Keratinocyte (primary cell): ENCODE measurements around the gene SEMA4G. TPM values are rescaled to one million over a fixed set of nuclear protein-coding genes. Genes with fewer than 3 reads are reported as not detected.

Experiments
- DNase-seq: peaks from one replicate; pipeline ENCODE4 v3.0.0-alpha.2; 2011; ENCODE audit warnings: low read depth, missing footprints, low spot score
- FAIRE-seq: peaks from 2 replicates; lab custom pipeline; 2011; peaks lifted over from hg19 to GRCh38; lab: Jason Lieb, UNC
- H2AFZ ChIP-seq: 2 replicates; pipeline ENCODE4 v1.6.0; 2012; ENCODE audit warnings: low read length, control low read depth, inconsistent platforms; ENCODE audit not compliant: control insufficient read depth
- H3K27ac ChIP-seq: 2 replicates; pipeline ENCODE4 v1.5.1; 2011; ENCODE audit warnings: low read length; ENCODE audit not compliant: control insufficient read depth, insufficient read depth
- H3K27me3 ChIP-seq: 3 replicates; pipeline ENCODE4 v1.6.0; 2011; ENCODE audit warnings: low read length; ENCODE audit not compliant: control insufficient read depth, insufficient read depth; ENCODE audit errors: extremely low read depth
- H3K36me3 ChIP-seq, 2 experiments: 2 replicates in 1 of 2; 3 replicates in 1 of 2; pipeline ENCODE4 v1.5.1; 2011; ENCODE audit warnings: low read length in 2 of 2, mild to moderate bottlenecking in 1 of 2; ENCODE audit not compliant: control insufficient read depth in 2 of 2, insufficient read depth in 2 of 2; ENCODE audit errors: extremely low read depth in 1 of 2
- H3K4me1 ChIP-seq: 3 replicates; pipeline ENCODE4 v1.5.1; 2011; ENCODE audit warnings: low read length; ENCODE audit not compliant: control insufficient read depth, insufficient read depth; ENCODE audit errors: extremely low read depth
- H3K4me2 ChIP-seq: 3 replicates; pipeline ENCODE4 v1.6.0; 2011; ENCODE audit warnings: low read depth, low read length; ENCODE audit not compliant: control insufficient read depth, insufficient read depth; ENCODE audit errors: extremely low read depth
- H3K4me3 ChIP-seq, 3 experiments: fragments of 200-600 bp in 1 of 3; sonication (generic) in 1 of 3; 2 replicates in 2 of 3; 3 replicates in 1 of 3; pipeline ENCODE4 v1.5.1; 2011 to 2016; ENCODE audit warnings: low read length in 3 of 3, mild to moderate bottlenecking in 3 of 3, control low read depth in 2 of 3, inconsistent platforms in 1 of 3, low read depth in 1 of 3, mixed read lengths in 1 of 3, mixed run types in 1 of 3, moderate library complexity in 1 of 3; ENCODE audit not compliant: control insufficient read depth in 2 of 3, insufficient read depth in 2 of 3; ENCODE audit errors: extremely low read depth in 1 of 3
- H3K79me2 ChIP-seq: 2 replicates; pipeline ENCODE4 v1.6.0; 2012; ENCODE audit warnings: low read length; ENCODE audit not compliant: control insufficient read depth, insufficient read depth
- H3K9ac ChIP-seq: 3 replicates; pipeline ENCODE4 v1.6.0; 2011; ENCODE audit warnings: low read length; ENCODE audit not compliant: control insufficient read depth, insufficient read depth; ENCODE audit errors: extremely low read depth
- H3K9me1 ChIP-seq: 3 replicates; pipeline ENCODE4 v1.6.0; 2011; ENCODE audit warnings: low read length; ENCODE audit not compliant: control insufficient read depth, insufficient read depth; ENCODE audit errors: extremely low read depth
- H3K9me3 ChIP-seq: 2 replicates; pipeline ENCODE4 v1.5.1; 2012; ENCODE audit warnings: low read depth, low read length; ENCODE audit not compliant: control insufficient read depth
- H4K20me1 ChIP-seq: 3 replicates; pipeline ENCODE4 v1.6.0; 2011; ENCODE audit warnings: low read length; ENCODE audit not compliant: control insufficient read depth, insufficient read depth; ENCODE audit errors: extremely low read depth
- CTCF ChIP-seq, 3 experiments: IDR thresholded peaks in 1 of 3; conservative IDR thresholded peaks in 1 of 3; optimal IDR thresholded peaks in 1 of 3; 2 replicates in 2 of 3; 3 replicates in 1 of 3; pipeline versions ENCODE3 to v1.5.1; 2011; ENCODE audit warnings: low read length in 3 of 3, mild to moderate bottlenecking in 3 of 3, moderate library complexity in 2 of 3, control low read depth in 1 of 3, inconsistent platforms in 1 of 3; ENCODE audit not compliant: insufficient read depth in 2 of 3; ENCODE audit errors: extremely low read depth in 1 of 3
- EZH2 ChIP-seq: IDR thresholded peaks from one replicate; pipeline ENCODE4 v1.6.1; 2012; ENCODE audit warnings: inconsistent platforms, mild to moderate bottlenecking, low read length, moderate library complexity
- dilution Hi-C: fragments of 300-500 bp; cut with MboI; formaldehyde crosslinking; loops from one replicate; pipeline ENCODE4 v1.7.0; 2020; ENCODE audit warnings: low sequenced_read_pairs; ENCODE audit not compliant: extremely low pct_ligation_motif_present
- polyA plus RNA-seq, 5 experiments: library from polyadenylated mRNA; depleted of rRNA in 3 of 5; stranded (reverse) in 3 of 5; stranded (forward) in 1 of 5; unstranded in 1 of 5; fragments of >200 nt; gene quantifications; 1 replicate in 1 of 5; 2 replicates in 3 of 5; 3 replicates in 1 of 5; pipeline versions ENCODE4 v1.2.1 to v1.2.3, GENCODE V29; 2011 to 2012; ENCODE audit warnings: missing spikeins in 2 of 5, low read depth in 1 of 5, low replicate concordance in 1 of 5

The SEMA4G gene
- polyA plus RNA-seq, 1 donor (not counting 4 experiments of a cell fraction or from before 2014, with no cell fraction given) = 1.2 TPM

- Histone ChIP-seq H3K4me3 (no peak overlapping the region), H3K9me1 (no peaks in the 10 kb centered on the region), H3K27ac (no peak overlapping the region), H3K79me2 (no peaks in the 10 kb centered on the region), H3K9ac (no peak overlapping the region), H3K4me1 (no peaks in the 10 kb centered on the region), H3K36me3 (peaks cover 7% of the 10 kb centered on the region in 2 experiments), H3K4me2 (no peak overlapping the region), H2AFZ (no peak overlapping the region), H4K20me1 (no peaks in the 10 kb centered on the region), H3K27me3 (no peaks in the 10 kb centered on the region), H3K9me3 (no peaks in the 10 kb centered on the region)
- dilution Hi-C loops = no loop called here
- FAIRE-seq = no peak
- no peak for TF ChIP-seq CTCF (optimal IDR thresholded peaks at IDR 0.05 in 1 of 3, IDR thresholded peaks at IDR 0.05 in 1 of 3, conservative IDR thresholded peaks at IDR 0.05 in 1 of 3; ENCODE audit: extremely low read depth in 1 of 3, insufficient read depth in 2 of 3, low read length in 3 of 3)
- TF ChIP-seq EZH2 = no peak
- no peak for DNase-seq
These were observed 8.1 kb downstream of the SEMA4G start for GRCh38 chr10:100977436-100977835.

GRCh38 chr10:100978121-100978900 lies 9.0 kb downstream of the SEMA4G start:
- dilution Hi-C loops = no loop called here
- H3K36me3 ChIP-seq = peaks cover 7 to 15% of the 10 kb centered on the region in 2 experiments
- no peaks in the 10 kb centered on the region for H3K9me1 ChIP-seq
- no peaks in the 10 kb centered on the region for H3K27me3 ChIP-seq
- H3K9ac ChIP-seq = no peak overlapping the region
- no peak overlapping the region for H3K4me2 ChIP-seq
- H3K4me1 ChIP-seq = no peaks in the 10 kb centered on the region
- H3K27ac ChIP-seq = no peak overlapping the region
- no peaks in the 10 kb centered on the region for H3K9me3 ChIP-seq
- H2AFZ ChIP-seq = no peak overlapping the region
- DNase-seq (no peak), FAIRE-seq (no peak)
- no peak overlapping the region for H3K4me3 ChIP-seq
- TF ChIP-seq EZH2 = no peak
- no peak for TF ChIP-seq CTCF (optimal IDR thresholded peaks at IDR 0.05 in 1 of 3, IDR thresholded peaks at IDR 0.05 in 1 of 3, conservative IDR thresholded peaks at IDR 0.05 in 1 of 3; ENCODE audit: extremely low read depth in 1 of 3, insufficient read depth in 2 of 3, low read length in 3 of 3)
- H4K20me1 ChIP-seq = no peaks in the 10 kb centered on the region
- H3K79me2 ChIP-seq = no peaks in the 10 kb centered on the region
